NOMO-1 treated with dmso at 0.1 percent for 144 hours (cell line): ENCODE data around the gene RNF115.
"Not testable (repeated sequence)": the region's sequence is repeated elsewhere in the genome, so short reads cannot be mapped to it uniquely, and the experiment has no call there.

Source experiments
- DNase-seq: peaks from one replicate; lab custom pipeline; 2025; ENCODE audit not compliant: unreplicated experiment; lab: John Stamatoyannopoulos, UW

The RNF115 gene

DNA sequence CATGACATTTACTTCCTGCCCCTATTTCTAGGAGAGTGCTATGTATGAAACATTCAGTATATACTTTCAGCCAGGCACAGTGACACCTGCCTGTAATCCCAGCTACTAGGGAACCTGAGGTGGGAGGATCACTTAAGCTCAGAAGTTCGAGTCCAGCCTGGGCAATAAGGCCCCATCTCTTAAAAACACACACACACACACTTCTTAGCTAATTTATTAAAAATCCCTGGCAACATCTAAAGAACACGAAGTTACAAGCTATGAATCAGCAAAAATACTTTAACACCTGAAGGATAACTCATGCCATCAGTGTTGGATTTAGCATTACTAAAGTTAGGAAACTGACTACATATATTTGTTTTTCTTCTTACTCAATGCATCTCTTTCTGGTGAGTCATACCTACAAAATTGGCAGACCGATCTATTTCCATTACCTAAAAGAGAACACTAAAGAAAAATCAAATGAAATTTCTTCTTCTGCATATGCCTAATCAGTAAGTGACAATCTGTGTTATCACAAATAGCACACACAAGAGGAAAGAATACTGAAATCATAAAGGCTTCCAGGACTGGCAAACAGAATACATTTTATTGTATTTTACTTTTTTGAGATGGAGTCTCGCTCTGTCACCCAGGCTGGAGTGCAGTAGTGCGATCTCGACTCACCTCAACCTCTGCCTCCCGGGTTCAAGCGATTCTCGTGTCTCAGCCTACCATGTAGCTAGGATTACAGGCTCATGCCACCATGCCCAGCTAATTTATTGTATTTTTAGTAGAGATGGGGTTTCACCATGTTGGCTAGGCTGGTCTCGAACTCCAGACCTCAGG is 41.4 kb downstream of the RNF115 start:
- no peak for DNase-seq

GRCh38 chr1:145778146-145778540 is 45.8 kb downstream of the RNF115 start:
- no peak for DNase-seq

GRCh38 chr1:145777357-145778145 is 46.3 kb downstream of the RNF115 start:
- no peak for DNase-seq

DNA sequence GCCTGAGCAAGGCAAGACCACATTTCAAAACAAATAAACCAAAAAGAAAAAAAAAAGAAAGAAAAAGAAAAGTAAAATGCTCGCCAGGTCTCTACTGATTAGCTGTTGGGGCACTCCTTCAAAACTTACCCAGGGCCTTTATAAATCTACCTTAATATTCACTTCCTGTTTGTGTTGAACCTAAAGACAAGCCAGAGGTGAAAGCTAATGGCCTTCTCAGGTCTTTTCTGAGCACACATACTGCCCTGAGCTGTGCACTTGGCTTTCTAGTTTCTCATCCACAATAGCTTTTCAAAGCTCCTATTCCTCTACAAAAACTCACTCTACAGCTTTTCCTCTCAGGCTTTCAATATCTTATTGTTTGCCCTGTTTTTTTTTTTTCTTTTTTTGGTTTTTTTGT is 50.5 kb downstream of the RNF115 start:
- no peak for DNase-seq

DNA sequence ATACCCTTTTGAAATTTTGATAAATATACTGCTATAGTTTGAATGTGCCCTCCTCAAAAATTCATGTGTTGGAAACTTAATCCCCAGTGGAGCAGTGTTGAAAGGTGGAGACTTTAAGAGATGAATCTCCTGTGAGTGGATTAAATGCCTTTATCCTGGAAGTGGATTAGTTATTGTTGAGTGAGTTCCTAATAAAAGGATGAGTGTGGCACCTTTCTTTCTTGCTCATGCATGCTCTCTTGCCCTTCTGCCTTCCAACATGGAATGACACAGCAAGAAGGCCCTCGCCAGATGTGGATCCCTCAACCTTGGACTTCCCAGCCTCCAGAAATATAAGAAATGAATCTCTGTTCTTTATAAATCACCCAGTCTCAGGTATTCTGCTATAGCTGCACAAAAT is 52.8 kb downstream of the RNF115 start:
- DNase-seq, result no peak

DNA sequence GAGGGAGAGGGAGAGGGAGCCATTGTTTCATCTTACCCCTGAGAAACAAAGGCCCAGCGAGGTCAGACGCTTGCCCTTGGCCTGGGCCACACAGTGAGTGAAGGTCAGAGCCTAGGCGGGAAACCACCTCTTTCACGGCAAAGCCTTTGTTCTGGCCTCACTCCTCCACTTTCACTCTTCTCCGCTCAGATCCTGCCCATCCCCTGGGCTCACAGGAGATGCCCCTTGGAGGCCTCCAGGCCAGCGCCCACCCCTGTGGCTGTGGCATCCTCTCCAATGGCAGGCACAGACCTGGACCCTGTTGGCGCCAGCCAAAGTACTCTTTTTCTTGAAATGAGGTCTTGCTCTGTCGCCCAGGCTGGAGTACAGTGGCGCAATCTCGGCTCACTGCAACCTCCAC is 55.9 kb downstream of the RNF115 start:
- DNase-seq, result not testable (repeated sequence)

- DNase-seq, result not testable (repeated sequence)
Measured at GRCh38 chr1:145766926-145767325, 57.0 kb downstream of the RNF115 start.

GRCh38 chr1:145765585-145766360 is 58.1 kb downstream of the RNF115 start:
- not testable (repeated sequence) for DNase-seq

DNA sequence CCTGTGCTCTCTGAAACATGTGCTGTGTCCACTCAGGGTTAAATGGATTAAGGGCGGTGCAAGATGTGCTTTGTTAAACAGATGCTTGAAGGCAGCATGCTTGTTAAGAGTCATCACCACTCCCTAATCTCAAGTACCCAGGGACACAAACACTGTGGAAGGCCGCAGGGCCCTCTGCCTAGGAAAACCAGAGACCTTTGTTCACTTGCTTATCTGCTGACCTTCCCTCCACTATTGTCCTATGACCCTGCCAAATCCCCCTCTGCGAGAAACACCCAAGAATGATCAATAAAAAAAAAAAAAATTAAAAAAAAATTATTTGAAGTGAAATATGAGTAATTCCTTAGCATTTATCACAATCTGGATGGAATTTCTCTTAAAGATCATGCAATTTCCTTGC is 58.8 kb downstream of the RNF115 start:
- DNase-seq, result not testable (repeated sequence)

GRCh38 chr1:145764231-145764940 is 59.5 kb downstream of the RNF115 start:
- not testable (repeated sequence) for DNase-seq

GRCh38 chr1:145762001-145762400 is 61.9 kb downstream of the RNF115 start:
- not testable (repeated sequence) for DNase-seq

DNA sequence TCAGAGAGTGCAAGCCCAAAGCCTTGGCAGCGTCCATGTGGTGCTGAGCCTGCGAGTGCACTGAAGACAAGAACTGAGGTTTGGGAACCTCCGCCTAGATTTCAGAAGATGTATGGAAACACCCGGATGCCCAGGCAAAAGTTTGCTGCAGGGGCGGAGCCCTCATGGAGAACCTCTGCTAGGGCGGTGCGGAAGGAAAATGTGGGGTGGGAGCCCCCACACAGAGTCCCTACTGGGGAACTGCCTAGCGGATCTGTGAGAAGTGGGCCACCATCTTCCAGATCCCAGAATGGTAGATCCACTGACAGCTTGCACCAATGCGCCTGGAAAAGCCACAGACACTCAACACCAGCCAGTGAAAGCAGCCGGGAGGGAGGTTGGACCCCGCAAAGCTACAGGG is 62.4 kb downstream of the RNF115 start:
- DNase-seq, result not testable (repeated sequence)

GRCh38 chr1:145760395-145760949 is 63.4 kb downstream of the RNF115 start:
- not testable (repeated sequence) for DNase-seq

DNA sequence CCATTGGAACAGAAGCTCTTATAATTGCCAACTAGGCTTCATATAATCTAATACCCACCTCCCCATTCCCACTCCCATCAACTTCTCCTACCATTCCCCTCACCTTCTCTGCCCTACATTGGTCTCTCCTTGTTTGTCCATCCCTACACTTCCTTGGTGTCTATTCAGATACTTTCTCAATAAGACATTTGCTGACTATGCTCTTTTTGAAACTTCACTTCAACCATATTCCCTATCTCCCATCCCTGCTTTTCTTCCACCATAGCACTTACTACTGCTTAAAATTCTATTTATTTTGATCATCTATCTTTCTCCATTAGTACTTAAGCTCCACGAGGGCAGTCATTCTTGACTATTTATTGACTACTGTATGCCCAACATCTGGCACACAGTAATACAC is 64.2 kb downstream of the RNF115 start:
- no peak for DNase-seq

DNA sequence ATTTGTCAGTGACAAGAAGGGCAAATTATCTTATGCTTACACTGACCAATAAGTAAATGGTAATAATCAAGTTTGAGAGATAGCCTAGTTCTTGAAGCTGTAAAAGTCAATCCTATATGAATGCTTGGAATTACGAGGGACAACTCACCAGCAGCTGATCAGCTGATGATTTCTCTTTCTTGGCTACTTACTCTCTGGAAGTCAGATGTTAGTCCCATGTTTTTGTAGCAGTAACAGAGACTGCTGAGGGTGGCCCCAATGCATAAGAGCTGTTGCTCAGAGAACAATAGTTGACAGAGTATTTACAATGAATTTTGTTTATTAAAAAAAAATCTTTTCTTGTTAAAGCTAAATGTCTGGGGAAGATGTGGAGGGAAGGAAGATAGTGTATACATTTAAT is 65.3 kb downstream of the RNF115 start:
- DNase-seq, result no peak

GRCh38 chr1:145758116-145758515 is 65.8 kb downstream of the RNF115 start:
- DNase-seq, result no peak

DNA sequence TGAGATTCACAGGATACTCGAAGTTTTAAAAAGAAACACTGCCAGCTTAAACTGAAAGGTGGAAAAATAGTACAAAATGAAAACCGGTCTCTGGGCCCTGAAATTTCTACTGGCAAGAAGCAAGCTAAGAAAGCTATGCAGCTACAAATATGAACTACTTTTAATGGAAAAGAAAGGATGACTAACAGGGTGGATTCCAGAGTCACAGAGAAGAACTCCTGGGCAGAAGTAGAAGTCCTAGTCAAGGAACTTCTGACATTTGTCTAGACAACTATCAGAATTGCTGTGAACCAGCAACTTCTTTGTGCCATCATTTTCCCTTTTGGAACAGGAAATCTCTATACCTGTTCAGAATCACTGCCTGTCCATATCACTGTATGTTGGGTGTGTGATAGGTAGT is 66.5 kb downstream of the RNF115 start:
- no peak for DNase-seq

DNA sequence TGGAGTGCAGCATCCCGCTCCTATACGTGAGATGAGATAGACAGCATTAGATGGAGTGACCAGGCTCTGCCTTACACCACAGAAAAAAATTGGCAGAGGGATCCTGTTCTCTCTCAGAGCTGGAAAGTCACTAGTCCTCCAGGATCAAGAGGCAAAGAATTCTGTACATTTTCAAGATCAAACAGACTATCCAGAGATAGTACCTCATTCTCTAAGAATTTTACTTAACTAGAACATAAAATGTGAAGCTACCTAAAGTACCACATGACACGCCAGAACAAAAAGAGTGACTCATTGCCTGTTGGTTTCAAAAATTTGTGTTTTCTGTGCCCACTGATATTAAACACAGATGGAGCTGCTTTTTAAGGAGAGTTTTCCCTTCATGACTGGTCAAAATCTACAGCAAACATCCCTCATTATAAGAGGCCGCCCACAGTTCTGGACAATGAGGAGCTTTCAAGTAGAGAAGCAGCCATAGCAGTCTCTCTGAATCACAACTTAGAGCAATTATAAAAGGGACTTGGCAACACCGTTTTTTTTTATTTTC is 72.3 kb downstream of the RNF115 start:
- DNase-seq, result no peak

DNA sequence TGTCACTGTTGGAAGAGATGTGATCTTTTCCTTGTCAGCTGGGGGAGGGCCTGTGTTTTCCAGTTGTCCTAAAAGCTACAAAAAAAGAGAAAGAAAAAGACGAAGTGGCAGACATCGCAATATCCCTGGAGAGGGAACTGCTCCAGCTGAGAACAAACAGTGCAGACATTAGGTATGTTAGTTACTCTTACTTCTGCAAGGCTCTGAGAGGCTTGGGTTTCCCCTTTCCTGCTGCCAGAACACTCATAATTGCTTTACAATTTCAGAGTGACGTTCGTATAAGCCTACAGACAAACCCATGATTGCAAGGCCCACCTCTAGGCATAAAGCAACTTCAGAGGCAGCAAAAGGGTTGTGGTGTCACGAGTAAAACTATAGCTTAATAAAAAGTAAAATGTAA is 73.5 kb downstream of the RNF115 start:
- DNase-seq, result no peak
